GM12865 (cell line): ENCODE results near the gene ZFR.
A peak's percentile ranks its signal among the peaks of the same experiment; 100 is the strongest.

Experiments used
- DNase-seq: peaks from one replicate; pipeline ENCODE4 v3.0.0; 2010; ENCODE audit warnings: low read depth
- H3K4me3 ChIP-seq: 2 replicates; pipeline ENCODE4 v1.5.1; 2011; ENCODE audit warnings: mild to moderate bottlenecking, low read depth, low read length, control low read depth
- CTCF ChIP-seq: IDR thresholded peaks from 2 replicates; pipeline ENCODE4 v1.5.1; 2011; ENCODE audit warnings: low read length, control low read depth, low read depth, inconsistent platforms; ENCODE audit not compliant: insufficient read depth; ENCODE audit errors: missing control alignments

Gene ZFR

DNA sequence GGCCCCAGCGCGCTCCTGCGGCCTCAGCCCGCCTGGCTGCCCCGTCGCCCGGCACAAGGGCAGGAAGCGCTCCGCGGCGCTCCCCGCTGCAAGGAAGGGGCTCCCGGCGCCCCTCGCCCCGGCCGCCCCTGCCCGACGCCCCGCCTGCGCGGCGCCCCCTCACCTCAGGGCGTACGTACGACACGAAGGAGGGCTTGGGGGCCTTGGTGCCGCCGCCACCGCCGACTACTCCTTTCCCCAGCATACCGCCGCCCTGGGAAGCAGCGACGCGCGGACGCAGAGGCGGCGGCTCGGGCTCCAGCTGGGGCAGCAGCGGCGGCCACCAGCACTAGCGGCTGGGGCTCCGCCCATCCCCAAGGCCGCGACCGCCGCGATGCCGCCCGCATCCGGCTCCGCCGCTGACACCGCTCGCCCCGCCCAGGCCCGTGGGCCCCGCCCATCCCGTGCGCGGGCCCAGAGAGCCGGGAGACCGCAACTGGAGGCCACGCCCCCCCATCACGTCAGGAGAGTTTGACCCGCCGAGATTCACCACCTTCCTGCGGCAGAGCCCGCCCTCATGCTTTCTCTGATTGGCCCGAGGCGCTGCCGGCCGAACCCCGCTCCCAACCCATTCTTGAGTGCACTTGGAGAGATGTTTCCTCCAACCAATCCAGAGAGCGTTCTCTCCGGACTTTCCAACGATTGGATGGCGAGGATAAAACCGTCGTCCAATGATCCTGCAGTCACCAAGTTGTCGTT is 131.8 kb downstream of the ZFR start, which contains the start of gene MTMR12:
MTMR12 (minus strand) TSS at position 345 of the 738 bp plus-strand sequence; CDS start at position 244, 101 bp downstream.
- H3K4me3 ChIP-seq, result peak within 1 kb of the TSS; percentile 82
- no peak for TF ChIP-seq CTCF
- DNase-seq, result peak; percentile 100

DNA sequence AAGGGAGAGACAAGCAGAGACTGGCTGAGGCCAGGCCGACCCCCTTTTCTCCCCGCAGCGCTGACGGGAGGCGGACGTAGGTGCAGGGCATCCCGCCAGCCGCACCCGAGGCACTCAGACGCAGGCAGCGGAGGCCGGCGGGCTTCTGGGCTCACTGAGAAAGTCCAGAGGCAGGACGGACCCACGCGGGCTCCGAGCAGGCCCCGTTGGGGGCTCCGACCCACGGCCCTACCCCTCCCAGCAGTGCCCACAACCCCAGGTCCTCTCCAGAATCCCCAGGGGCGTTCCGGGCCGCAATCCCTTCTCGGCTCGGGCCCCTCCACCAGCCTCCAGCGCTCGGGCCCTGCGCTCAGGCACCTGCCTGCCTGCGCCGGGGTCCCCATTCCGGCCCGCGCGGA is 132.3 kb downstream of the ZFR start:
- peak; percentile 75 for DNase-seq
- H3K4me3 ChIP-seq, result peak overlapping the region; percentile 66
- no peak for TF ChIP-seq CTCF

- DNase-seq, result peak; percentile 46
- peak overlapping the region; percentile 66 for H3K4me3 ChIP-seq
- TF ChIP-seq CTCF, result no peak
Observed at GRCh38 chr5:32311404-32312196, 132.9 kb downstream of the ZFR start.

GRCh38 chr5:32309761-32310160 is 134.8 kb downstream of the ZFR start:
- no peak for TF ChIP-seq CTCF
- H3K4me3 ChIP-seq, result no peak overlapping the region

GRCh38 chr5:32308946-32309345 is 135.6 kb downstream of the ZFR start:
- DNase-seq, result no peak
- no peak for TF ChIP-seq CTCF
- H3K4me3 ChIP-seq, result no peak overlapping the region

More at GRCh38 chr5:32309761-32310160, 134.8 kb downstream of the ZFR start:
- DNase-seq, result no peak

- TF ChIP-seq CTCF, result no peak
- no peak for DNase-seq
- no peak overlapping the region for H3K4me3 ChIP-seq
Observed at GRCh38 chr5:32307769-32308194, 136.8 kb downstream of the ZFR start.
